ENCODE results near the gene LGALS12.
A peak's percentile ranks its signal among the peaks of the same experiment; 100 is the strongest.

Gene LGALS12

GRCh38 chr11:63534076-63534475 is 28.2 kb downstream of the LGALS12 start:
- TF ChIP-seq EZH2 (IDR thresholded peaks at IDR 0.05; ENCODE audit: borderline replicate concordance, low read depth, low read length, severe bottlenecking) (no peak), CTCF (IDR thresholded peaks at IDR 0.05; ENCODE audit: borderline replicate concordance, extremely low read depth, low read length, poor library complexity, severe bottlenecking) (no peak)
- Histone ChIP-seq H3K27ac (ENCODE audit: low read length) (no peak overlapping the region), H3K4me3 (ENCODE audit: low read depth in 1 of 2, low read length in 2 of 2) (no peak overlapping the region), H3K4me2 (ENCODE audit: insufficient read depth, low read length) (no peak overlapping the region), H3K9me3 (ENCODE audit: insufficient read depth, low read length, severe bottlenecking) (no peaks in the 10 kb centered on the region), H3K4me1 (ENCODE audit: insufficient read depth, low read length) (peaks cover 49% of the 10 kb centered on the region), H3K9ac (ENCODE audit: low read depth, low read length) (no peak overlapping the region), H3K79me2 (ENCODE audit: insufficient read depth, low read length) (no peaks in the 10 kb centered on the region), H2AFZ (ENCODE audit: low read depth, low read length) (no peak overlapping the region), H3K27me3 (ENCODE audit: insufficient read depth, low read length, poor library complexity) (no peaks in the 10 kb centered on the region), H4K20me1 (ENCODE audit: insufficient read depth, low read length) (no peaks in the 10 kb centered on the region), H3K36me3 (ENCODE audit: insufficient read depth, low read length) (no peaks in the 10 kb centered on the region)
- ATAC-seq (ENCODE audit: insufficient read depth, low read depth) (no peak), DNase-seq (no peak)

GRCh38 chr11:63534895-63535461 is 29.1 kb downstream of the LGALS12 start:
- H4K20me1 ChIP-seq (ENCODE audit: insufficient read depth, low read length) = no peaks in the 10 kb centered on the region

GRCh38 chr11:63535734-63536133 is 29.9 kb downstream of the LGALS12 start:
- H4K20me1 ChIP-seq (ENCODE audit: insufficient read depth, low read length) = no peaks in the 10 kb centered on the region
- no peak overlapping the region for H3K4me3 ChIP-seq (ENCODE audit: low read depth in 1 of 2, low read length in 2 of 2)
- ATAC-seq (ENCODE audit: insufficient read depth, low read depth) (no peak), DNase-seq (no peak)
- no peak overlapping the region for H3K9ac ChIP-seq (ENCODE audit: low read depth, low read length)
- 0 out of 2 replicates have a peak overlapping the region, but pooled peaks have one; percentile 22 for H2AFZ ChIP-seq (ENCODE audit: low read depth, low read length)
- TF ChIP-seq EZH2 (IDR thresholded peaks at IDR 0.05; ENCODE audit: borderline replicate concordance, low read depth, low read length, severe bottlenecking) (no peak), CTCF (IDR thresholded peaks at IDR 0.05; ENCODE audit: borderline replicate concordance, extremely low read depth, low read length, poor library complexity, severe bottlenecking) (no peak)
- peak overlapping the region; percentile 17; the same call in 1 of the 2 replicates for H3K27ac ChIP-seq (ENCODE audit: low read length)
- H3K4me2 ChIP-seq (ENCODE audit: insufficient read depth, low read length) = no peak overlapping the region; the same call in 1 of the 2 replicates
- H3K79me2 ChIP-seq (ENCODE audit: insufficient read depth, low read length) = no peaks in the 10 kb centered on the region
- no peaks in the 10 kb centered on the region for H3K27me3 ChIP-seq (ENCODE audit: insufficient read depth, low read length, poor library complexity)
- H3K9me3 ChIP-seq (ENCODE audit: insufficient read depth, low read length, severe bottlenecking) = no peaks in the 10 kb centered on the region
- H3K36me3 ChIP-seq (ENCODE audit: insufficient read depth, low read length) = no peaks in the 10 kb centered on the region
- H3K4me1 ChIP-seq (ENCODE audit: insufficient read depth, low read length) = peaks cover 49% of the 10 kb centered on the region

More at GRCh38 chr11:63534895-63535461, 29.1 kb downstream of the LGALS12 start:
- no peak overlapping the region for H3K4me2 ChIP-seq (ENCODE audit: insufficient read depth, low read length)
- no peak for DNase-seq
- H3K27ac ChIP-seq (ENCODE audit: low read length) = no peak overlapping the region
- no peaks in the 10 kb centered on the region for H3K36me3 ChIP-seq (ENCODE audit: insufficient read depth, low read length)
- no peaks in the 10 kb centered on the region for H3K27me3 ChIP-seq (ENCODE audit: insufficient read depth, low read length, poor library complexity)
- H3K4me3 ChIP-seq (ENCODE audit: low read depth in 1 of 2, low read length in 2 of 2) = no peak overlapping the region
- H2AFZ ChIP-seq (ENCODE audit: low read depth, low read length) = no peak overlapping the region
- TF ChIP-seq EZH2 (IDR thresholded peaks at IDR 0.05; ENCODE audit: borderline replicate concordance, low read depth, low read length, severe bottlenecking) = no peak
- no peak for TF ChIP-seq CTCF (IDR thresholded peaks at IDR 0.05; ENCODE audit: borderline replicate concordance, extremely low read depth, low read length, poor library complexity, severe bottlenecking)
- peaks cover 49% of the 10 kb centered on the region for H3K4me1 ChIP-seq (ENCODE audit: insufficient read depth, low read length)
- no peak overlapping the region for H3K9ac ChIP-seq (ENCODE audit: low read depth, low read length)
- no peak for ATAC-seq (ENCODE audit: insufficient read depth, low read depth)
- no peaks in the 10 kb centered on the region for H3K79me2 ChIP-seq (ENCODE audit: insufficient read depth, low read length)
- no peaks in the 10 kb centered on the region for H3K9me3 ChIP-seq (ENCODE audit: insufficient read depth, low read length, severe bottlenecking)

Measured in DND-41 (cell line).